ENCODE results near the gene PAQR8. TPM values are rescaled to one million over a fixed set of nuclear protein-coding genes. Genes with fewer than 3 reads are reported as not detected.

The PAQR8 gene
- total RNA-seq, 1 donor from 2014 or later: 21.2 TPM

GRCh38 chr6:52389264-52389625 is 27.3 kb downstream of the PAQR8 start:
- no peak for DNase-seq (ENCODE audit: extremely low spot score, unreplicated experiment)
- Mint-ChIP-seq H3K27ac (peak overlapping the region; percentile 49), H3K9me3 (peaks cover 2% of the 10 kb centered on the region), H3K4me3 (no peak overlapping the region), H3K4me1 (ENCODE audit: unreplicated experiment) (peaks cover 15% of the 10 kb centered on the region), H3K36me3 (peaks cover 10% of the 10 kb centered on the region), H3K27me3 (no peaks in the 10 kb centered on the region)
- no peak for TF ChIP-seq CTCF (conservative IDR thresholded peaks at IDR 0.05)

- Mint-ChIP-seq H3K27me3 (no peaks in the 10 kb centered on the region), H3K27ac (peak overlapping the region; percentile 49), H3K4me3 (peak overlapping the region; percentile 38), H3K9me3 (no peaks in the 10 kb centered on the region), H3K4me1 (ENCODE audit: unreplicated experiment) (peaks cover 13% of the 10 kb centered on the region), H3K36me3 (peaks cover 7% of the 10 kb centered on the region)
- no peak for DNase-seq (ENCODE audit: extremely low spot score, unreplicated experiment)
- TF ChIP-seq CTCF (conservative IDR thresholded peaks at IDR 0.05): no peak
These were observed 27.8 kb downstream of the PAQR8 start for GRCh38 chr6:52389626-52390360.

GRCh38 chr6:52390361-52390727 is 28.4 kb downstream of the PAQR8 start:
- H3K4me3 Mint-ChIP-seq: no peak overlapping the region
- no peak for TF ChIP-seq CTCF (conservative IDR thresholded peaks at IDR 0.05)
- no peaks in the 10 kb centered on the region for H3K27me3 Mint-ChIP-seq
- peaks cover 13% of the 10 kb centered on the region for H3K4me1 Mint-ChIP-seq (ENCODE audit: unreplicated experiment)
- peaks cover 7% of the 10 kb centered on the region for H3K36me3 Mint-ChIP-seq
- H3K27ac Mint-ChIP-seq: peak overlapping the region; percentile 49
- DNase-seq (ENCODE audit: extremely low spot score, unreplicated experiment): no peak
- H3K9me3 Mint-ChIP-seq: no peaks in the 10 kb centered on the region

- no peak for TF ChIP-seq CTCF (conservative IDR thresholded peaks at IDR 0.05)
- Mint-ChIP-seq H3K9me3 (no peaks in the 10 kb centered on the region), H3K27me3 (no peaks in the 10 kb centered on the region), H3K27ac (no peak overlapping the region), H3K36me3 (peaks cover 4% of the 10 kb centered on the region), H3K4me1 (ENCODE audit: unreplicated experiment) (peaks cover 17% of the 10 kb centered on the region), H3K4me3 (no peak overlapping the region)
- DNase-seq (ENCODE audit: extremely low spot score, unreplicated experiment): no peak
These were observed 29.6 kb downstream of the PAQR8 start for GRCh38 chr6:52391599-52391998.

- peaks cover 4% of the 10 kb centered on the region for H3K36me3 Mint-ChIP-seq
- H3K4me1 Mint-ChIP-seq (ENCODE audit: unreplicated experiment): peaks cover 17% of the 10 kb centered on the region
- TF ChIP-seq CTCF (conservative IDR thresholded peaks at IDR 0.05): no peak
- H3K27me3 Mint-ChIP-seq: no peaks in the 10 kb centered on the region
- no peak for DNase-seq (ENCODE audit: extremely low spot score, unreplicated experiment)
- H3K4me3 Mint-ChIP-seq: no peak overlapping the region
- H3K9me3 Mint-ChIP-seq: no peaks in the 10 kb centered on the region
- H3K27ac Mint-ChIP-seq: no peak overlapping the region
These were observed 31.0 kb downstream of the PAQR8 start for GRCh38 chr6:52392944-52393343.
